Mesendoderm (in vitro differentiated cells): Measurements from ENCODE around the gene UPK3B.
"Not testable (repeated sequence)": the region's sequence is repeated elsewhere in the genome, so short reads cannot be mapped to it uniquely, and the experiment has no call there.

Experiments used
- DNase-seq: peaks from one replicate; pipeline ENCODE4 v3.0.0; 2013
- H2AK5ac ChIP-seq: 2 replicates; pipeline ENCODE4 v1.6.1; 2013; ENCODE audit warnings: low read length, inconsistent platforms
- H2BK120ac ChIP-seq: 2 replicates; pipeline ENCODE4 v1.6.1; 2013; ENCODE audit warnings: low read depth, mild to moderate bottlenecking, low read length, moderate library complexity, mixed read lengths
- H2BK15ac ChIP-seq: replicated peaks from 2 replicates; pipeline ENCODE4 v1.6.1; 2013; ENCODE audit warnings: low read depth, mild to moderate bottlenecking, moderate library complexity
- H2BK5ac ChIP-seq: 2 replicates; pipeline ENCODE4 v1.6.1; 2013; ENCODE audit warnings: low read length, inconsistent platforms
- H3K18ac ChIP-seq: 2 replicates; pipeline ENCODE4 v1.6.1; 2013; ENCODE audit warnings: mild to moderate bottlenecking, low read length, mixed read lengths
- H3K23ac ChIP-seq: one replicate; pipeline ENCODE4 v1.6.1; 2013; ENCODE audit warnings: low read length
- H3K27ac ChIP-seq: 2 replicates; pipeline ENCODE4 v1.5.1; 2013; ENCODE audit warnings: low read depth, mild to moderate bottlenecking, inconsistent platforms, low read length, moderate library complexity
- H3K27me3 ChIP-seq: 2 replicates; pipeline ENCODE4 v1.6.1; 2013; ENCODE audit warnings: low read length, control low read depth, mild to moderate bottlenecking, inconsistent platforms; ENCODE audit not compliant: insufficient read depth, poor library complexity
- H3K36me3 ChIP-seq: 2 replicates; pipeline ENCODE4 v1.6.1; 2013; ENCODE audit warnings: low read length, inconsistent platforms; ENCODE audit not compliant: control insufficient read depth, insufficient read depth
- H3K4ac ChIP-seq: one replicate; pipeline ENCODE4 v1.6.1; 2013; ENCODE audit warnings: low read depth, mild to moderate bottlenecking, low read length, moderate library complexity
- H3K4me1 ChIP-seq: 2 replicates; pipeline ENCODE4 v1.6.1; 2013; ENCODE audit warnings: low read depth, low read length, inconsistent platforms; ENCODE audit not compliant: control insufficient read depth
- H3K4me2 ChIP-seq: 2 replicates; pipeline ENCODE4 v1.6.1; 2013; ENCODE audit warnings: low read length
- H3K4me3 ChIP-seq: 2 replicates; pipeline ENCODE4 v1.5.1; 2013; ENCODE audit warnings: mild to moderate bottlenecking, low read length
- H3K56ac ChIP-seq: one replicate; pipeline ENCODE4 v1.6.1; 2013; ENCODE audit warnings: low read length
- H3K79me1 ChIP-seq: 2 replicates; pipeline ENCODE4 v1.6.1; 2013; ENCODE audit warnings: low read length, inconsistent platforms
- H3K79me2 ChIP-seq: 2 replicates; pipeline ENCODE4 v1.6.1; 2013; ENCODE audit warnings: mild to moderate bottlenecking, low read length; ENCODE audit not compliant: control insufficient read depth, insufficient read depth
- H3K9ac ChIP-seq: 2 replicates; pipeline ENCODE4 v1.6.1; 2013; ENCODE audit warnings: low read length, inconsistent platforms
- H4K5ac ChIP-seq: one replicate; pipeline ENCODE4 v1.6.1; 2013; ENCODE audit warnings: low read length
- H4K8ac ChIP-seq: one replicate; pipeline ENCODE4 v1.6.1; 2013; ENCODE audit warnings: low read depth, mild to moderate bottlenecking, control low read depth, low read length, moderate library complexity
- WGBS: extraction: QIAGEN DNeasy Blood & Tissue Kit; methylation state at CpG from one replicate; pipeline ENCODE4 v1.1.7; 2013; ENCODE audit warnings: low lambda C conversion rate, missing lambda C conversion rate; ENCODE audit not compliant: insufficient coverage; ENCODE audit errors: extremely low coverage; 5-methylcytosine and 5-hydroxymethylcytosine counted together

Gene UPK3B

DNA sequence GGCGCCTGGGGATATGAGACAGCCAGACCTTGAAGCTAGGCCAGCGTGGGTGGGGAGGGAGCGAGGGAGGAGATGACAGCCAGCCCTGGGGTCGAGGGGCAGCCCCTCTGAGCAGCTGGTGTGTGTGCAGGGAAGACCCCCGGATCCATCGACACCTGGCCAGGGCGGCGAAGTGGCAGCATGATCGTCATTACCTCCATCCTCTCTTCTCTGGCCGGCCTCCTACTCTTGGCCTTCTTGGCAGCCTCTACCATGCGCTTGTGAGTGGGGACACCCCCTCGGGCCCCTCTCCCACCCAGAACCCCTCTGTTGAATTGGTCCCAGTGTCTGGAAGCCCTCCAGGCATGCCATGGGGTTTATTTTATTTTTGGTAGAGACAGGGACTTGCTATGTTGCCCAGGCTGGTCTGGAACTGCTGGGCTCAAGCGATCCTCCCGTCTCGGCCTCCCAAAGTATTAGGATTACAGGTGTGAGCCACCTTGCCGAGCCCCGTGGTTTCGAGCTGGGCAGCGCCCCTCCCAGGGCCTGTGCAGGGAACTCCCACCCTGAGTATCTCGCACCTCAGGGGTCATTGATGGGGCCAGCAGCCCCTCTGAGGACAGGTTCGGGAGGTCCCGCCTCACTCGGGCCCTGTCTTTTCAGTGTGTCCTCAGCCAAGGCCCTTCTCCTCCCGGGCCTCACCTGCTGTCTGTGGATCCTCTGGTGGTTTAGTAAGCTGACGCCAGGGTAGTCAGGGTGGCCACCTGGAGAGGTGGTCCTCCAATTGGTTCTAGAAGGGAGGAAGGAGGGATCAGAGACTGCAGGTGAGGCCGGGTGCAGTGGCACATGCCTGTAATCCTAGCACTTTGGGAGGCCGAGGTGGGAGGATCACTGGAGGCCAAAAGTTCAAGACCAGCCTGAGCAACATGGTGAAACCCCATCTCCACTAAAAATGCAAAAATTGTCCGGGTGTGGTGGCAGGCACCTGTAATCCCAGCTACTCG, 3.8 kb downstream of the UPK3B start:
- Histone ChIP-seq H3K4me2 (no peak overlapping the region), H3K4me1 (peaks cover 2% of the 10 kb centered on the region), H3K56ac (no peak overlapping the region), H3K18ac (no peak overlapping the region), H3K79me2 (no peaks in the 10 kb centered on the region), H3K27me3 (no peaks in the 10 kb centered on the region), H2BK120ac (no peak overlapping the region), H2AK5ac (no peak overlapping the region), H2BK15ac (no peak overlapping the region), H3K4ac (no peak overlapping the region), H4K8ac (no peak overlapping the region), H3K4me3 (no peak overlapping the region), H4K5ac (no peak overlapping the region), H3K79me1 (no peaks in the 10 kb centered on the region), H3K23ac (no peak overlapping the region), H3K27ac (no peak overlapping the region), H3K36me3 (no peaks in the 10 kb centered on the region), H2BK5ac (no peak overlapping the region), H3K9ac (no peak overlapping the region)
- WGBS = no CpG with 5 or more reads among the region's 29 CpGs
- no peak for DNase-seq

GRCh38 chr7:76514926-76515771, 4.8 kb downstream of the UPK3B start:
- Histone ChIP-seq H3K36me3 (no peaks in the 10 kb centered on the region), H3K56ac (no peak overlapping the region), H4K5ac (no peak overlapping the region), H2BK15ac (no peak overlapping the region), H3K27me3 (no peaks in the 10 kb centered on the region), H2BK120ac (no peak overlapping the region), H3K4me2 (no peak overlapping the region), H3K9ac (no peak overlapping the region), H4K8ac (no peak overlapping the region), H2AK5ac (no peak overlapping the region), H3K79me2 (no peaks in the 10 kb centered on the region), H2BK5ac (no peak overlapping the region), H3K18ac (no peak overlapping the region), H3K23ac (no peak overlapping the region), H3K4ac (no peak overlapping the region), H3K79me1 (no peaks in the 10 kb centered on the region), H3K4me3 (no peak overlapping the region), H3K27ac (no peak overlapping the region), H3K4me1 (no peaks in the 10 kb centered on the region)
- WGBS = no CpG with 5 or more reads among the region's 16 CpGs
- DNase-seq = no peak

GRCh38 chr7:76515999-76516443, 5.7 kb downstream of the UPK3B start:
- Histone ChIP-seq H3K79me2 (no peaks in the 10 kb centered on the region), H3K56ac (no peak overlapping the region), H3K4ac (no peak overlapping the region), H4K5ac (no peak overlapping the region), H3K36me3 (no peaks in the 10 kb centered on the region), H3K4me1 (no peaks in the 10 kb centered on the region), H2BK120ac (no peak overlapping the region), H2BK15ac (no peak overlapping the region), H3K9ac (no peak overlapping the region), H3K27me3 (no peaks in the 10 kb centered on the region), H3K23ac (no peak overlapping the region), H4K8ac (no peak overlapping the region), H3K4me2 (no peak overlapping the region), H3K79me1 (no peaks in the 10 kb centered on the region), H2AK5ac (no peak overlapping the region), H3K18ac (no peak overlapping the region), H2BK5ac (no peak overlapping the region), H3K27ac (no peak overlapping the region), H3K4me3 (no peak overlapping the region)
- no peak for DNase-seq
- WGBS = no CpG with 5 or more reads among the region's 32 CpGs

DNA sequence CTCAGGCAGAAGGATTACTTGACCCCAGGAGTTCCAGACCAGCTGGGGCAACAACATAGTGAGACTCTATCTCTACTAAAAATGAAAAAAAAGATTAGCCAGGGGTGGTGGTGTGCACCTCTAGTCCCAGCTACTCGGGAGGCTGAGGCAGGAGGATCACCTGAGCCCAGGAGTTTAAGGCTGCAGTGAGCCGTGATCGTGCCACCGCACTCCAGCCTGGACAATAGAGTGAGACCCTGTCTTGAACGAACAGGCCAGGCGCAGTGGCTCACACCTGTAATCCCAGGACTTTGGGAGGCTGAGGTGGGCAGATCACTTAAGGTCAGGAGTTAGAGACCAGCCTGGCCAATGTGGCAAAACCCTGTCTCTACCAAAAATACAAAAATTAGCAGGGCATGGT, 6.6 kb downstream of the UPK3B start:
- H3K27ac ChIP-seq, H2BK120ac ChIP-seq, H3K4me3 ChIP-seq, H3K9ac ChIP-seq, H3K23ac ChIP-seq, H3K18ac ChIP-seq, H3K79me2 ChIP-seq, H2BK5ac ChIP-seq, H2AK5ac ChIP-seq, H3K4me1 ChIP-seq, H3K4ac ChIP-seq, DNase-seq, H4K8ac ChIP-seq, H3K56ac ChIP-seq, H3K79me1 ChIP-seq, H3K27me3 ChIP-seq, H2BK15ac ChIP-seq, H3K36me3 ChIP-seq, H4K5ac ChIP-seq, H3K4me2 ChIP-seq: not testable (repeated sequence)
- no CpG with 5 or more reads among the region's 6 CpGs for WGBS

DNA sequence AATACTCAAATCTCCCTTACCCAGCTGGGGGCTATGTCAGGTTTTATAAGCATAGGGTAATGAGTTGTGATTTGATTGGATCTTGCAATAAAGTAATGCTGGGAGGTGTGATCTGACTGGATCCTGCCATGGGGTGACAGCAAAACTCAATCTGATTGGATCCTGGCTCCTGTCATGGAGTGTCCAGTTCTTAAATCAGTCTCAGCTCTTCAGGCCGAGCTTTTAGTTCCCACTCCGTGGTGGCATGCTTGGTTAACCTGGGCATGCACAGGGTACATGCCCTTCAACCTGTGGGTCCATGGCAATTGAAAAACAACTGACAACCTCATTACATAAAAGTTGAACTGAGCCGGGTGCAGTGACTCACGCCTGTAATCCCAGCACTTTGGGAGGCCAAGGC, 15.8 kb downstream of the UPK3B start:
- not testable (repeated sequence) for H3K79me1 ChIP-seq, H2BK5ac ChIP-seq, H2BK120ac ChIP-seq, H3K79me2 ChIP-seq, H4K5ac ChIP-seq, H2BK15ac ChIP-seq, H3K27me3 ChIP-seq, H3K18ac ChIP-seq, H3K56ac ChIP-seq, H3K4ac ChIP-seq, H3K4me3 ChIP-seq, H3K36me3 ChIP-seq, H3K23ac ChIP-seq, H3K9ac ChIP-seq, H2AK5ac ChIP-seq, H3K4me2 ChIP-seq, DNase-seq, H3K4me1 ChIP-seq, H4K8ac ChIP-seq, H3K27ac ChIP-seq
- no CpG with 5 or more reads among the region's 4 CpGs for WGBS
